Activated CD4-positive, CD25-positive, alpha-beta regulatory T cell (primary cell): ENCODE data around the gene HMOX1.
"Not testable (repeated sequence)": the region's sequence is repeated elsewhere in the genome, so short reads cannot be mapped to it uniquely, and the experiment has no call there.

Experiments
- DNase-seq, 4 experiments: peaks; one replicate each; lab custom pipeline; 2025; lab: John Stamatoyannopoulos, UW

The HMOX1 gene

GRCh38 chr22:35435201-35435740, 54.4 kb downstream of the HMOX1 start:
- DNase-seq: no peak

- DNase-seq: no peak
These were observed 55.5 kb downstream of the HMOX1 start for GRCh38 chr22:35436421-35436820.

- no peak for DNase-seq
These were observed 56.2 kb downstream of the HMOX1 start for GRCh38 chr22:35437049-35437448.

GRCh38 chr22:35438673-35439364, 57.9 kb downstream of the HMOX1 start:
- DNase-seq: not testable (repeated sequence)

- DNase-seq: no peak
These were observed 58.4 kb downstream of the HMOX1 start for GRCh38 chr22:35439365-35439717.

GRCh38 chr22:35440129-35440528, 59.2 kb downstream of the HMOX1 start:
- DNase-seq: no peak

- no peak for DNase-seq
These were observed 60.7 kb downstream of the HMOX1 start for GRCh38 chr22:35441489-35442100.

GRCh38 chr22:35442471-35442870, 61.6 kb downstream of the HMOX1 start:
- DNase-seq: no peak

- no peak for DNase-seq
These were observed 62.4 kb downstream of the HMOX1 start for GRCh38 chr22:35443338-35443737.
